CD1c-positive myeloid dendritic cell (primary cell): ENCODE data around the gene GNAI3.

ENCODE experiments used
- DNase-seq: peaks from one replicate; pipeline ENCODE4 v3.0.0-alpha.2; 2016; ENCODE audit errors: extremely low spot score

GNAI3 gene

GRCh38 chr1:109623601-109624161 is 75.3 kb downstream of the GNAI3 start:
- DNase-seq = no peak

- no peak for DNase-seq
Measured at GRCh38 chr1:109624201-109625010, 76.0 kb downstream of the GNAI3 start.

GRCh38 chr1:109625176-109625575 is 76.8 kb downstream of the GNAI3 start:
- no peak for DNase-seq

GRCh38 chr1:109625601-109626560 is 77.5 kb downstream of the GNAI3 start:
- no peak for DNase-seq

- no peak for DNase-seq
Measured at GRCh38 chr1:109626682-109627408, 78.4 kb downstream of the GNAI3 start.

- DNase-seq = no peak
Measured at GRCh38 chr1:109627692-109628399, 79.4 kb downstream of the GNAI3 start.

GRCh38 chr1:109628540-109629321 is 80.3 kb downstream of the GNAI3 start:
- no peak for DNase-seq

GRCh38 chr1:109629372-109630030 is 81.1 kb downstream of the GNAI3 start:
- DNase-seq = no peak

- no peak for DNase-seq
Measured at GRCh38 chr1:109630081-109630897, 81.9 kb downstream of the GNAI3 start.

- DNase-seq = no peak
Measured at GRCh38 chr1:109630898-109631512, 82.6 kb downstream of the GNAI3 start.

GRCh38 chr1:109631513-109632505 is 83.4 kb downstream of the GNAI3 start:
- DNase-seq = no peak

GRCh38 chr1:109632671-109633346 is 84.4 kb downstream of the GNAI3 start:
- no peak for DNase-seq

GRCh38 chr1:109634292-109634691 is 85.9 kb downstream of the GNAI3 start:
- no peak for DNase-seq

GRCh38 chr1:109634771-109635750 is 86.6 kb downstream of the GNAI3 start:
- DNase-seq = no peak

- no peak for DNase-seq
Measured at GRCh38 chr1:109635862-109636200, 87.4 kb downstream of the GNAI3 start.
